Fibroblast of peridontal ligament (primary cell): ENCODE results near the gene ZNF232.
"Not testable (repeated sequence)": the region's sequence is repeated elsewhere in the genome, so short reads cannot be mapped to it uniquely, and the experiment has no call there.

Experiments used
- DNase-seq: peaks from one replicate; pipeline ENCODE4 v3.0.0-alpha.2; 2010; ENCODE audit errors: extremely low read depth

Gene ZNF232

GRCh38 chr17:5097101-5097834 is 14.4 kb downstream of the ZNF232 start:
- no peak for DNase-seq

DNA sequence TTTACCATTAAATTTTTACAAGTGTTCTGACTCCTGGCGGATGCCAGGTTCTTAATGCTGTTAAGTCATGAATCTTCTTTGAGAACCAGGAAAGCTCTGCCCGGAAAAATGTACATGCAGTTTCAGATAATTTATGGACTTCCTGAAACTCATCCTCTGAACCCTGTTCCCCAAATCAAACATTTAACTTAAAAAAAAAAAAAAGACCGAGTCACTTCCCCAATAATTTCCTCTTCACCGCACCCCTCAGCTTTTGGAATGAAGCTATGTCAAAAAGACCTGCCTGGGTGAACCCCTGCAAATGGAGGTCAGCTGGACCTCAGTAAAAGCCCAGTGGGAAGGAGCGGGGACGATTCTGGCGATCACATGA is 15.0 kb downstream of the ZNF232 start:
- no peak for DNase-seq

GRCh38 chr17:5092218-5093010 is 19.3 kb downstream of the ZNF232 start:
- no peak for DNase-seq

GRCh38 chr17:5080591-5080990 is 31.1 kb downstream of the ZNF232 start:
- no peak for DNase-seq

- DNase-seq, result peak; percentile 86
Observed at GRCh38 chr17:5078106-5079028, 33.3 kb downstream of the ZNF232 start, which contains the start of gene ZFP3. TSS of gene ZFP3 (plus strand) at chr17:5078467. CDS start at chr17:5091505, 13,038 bp downstream.

GRCh38 chr17:5077781-5078105 is 33.9 kb downstream of the ZNF232 start:
- DNase-seq, result no peak

DNA sequence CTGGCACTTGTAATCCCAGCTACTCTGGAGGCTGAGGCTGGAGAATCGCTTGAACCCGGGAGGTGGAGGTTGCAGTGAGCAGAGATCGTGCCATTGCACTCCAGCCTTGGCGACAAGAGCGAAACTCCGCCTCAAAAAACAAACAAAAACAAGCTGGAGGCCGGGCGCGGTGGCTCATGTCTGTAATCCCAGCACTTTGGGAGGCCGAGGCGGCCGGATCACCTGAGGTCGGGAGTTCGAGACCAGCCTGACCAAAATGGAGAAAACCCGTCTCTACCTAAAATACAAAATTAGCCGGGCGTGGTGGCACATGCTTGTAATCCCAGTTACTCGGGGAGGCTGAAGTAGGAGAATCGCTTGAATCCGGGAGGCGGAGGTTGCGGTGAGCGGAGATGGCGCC is 34.4 kb downstream of the ZNF232 start:
- not testable (repeated sequence) for DNase-seq

- DNase-seq, result not testable (repeated sequence)
Observed at GRCh38 chr17:5075472-5075871, 36.2 kb downstream of the ZNF232 start.

DNA sequence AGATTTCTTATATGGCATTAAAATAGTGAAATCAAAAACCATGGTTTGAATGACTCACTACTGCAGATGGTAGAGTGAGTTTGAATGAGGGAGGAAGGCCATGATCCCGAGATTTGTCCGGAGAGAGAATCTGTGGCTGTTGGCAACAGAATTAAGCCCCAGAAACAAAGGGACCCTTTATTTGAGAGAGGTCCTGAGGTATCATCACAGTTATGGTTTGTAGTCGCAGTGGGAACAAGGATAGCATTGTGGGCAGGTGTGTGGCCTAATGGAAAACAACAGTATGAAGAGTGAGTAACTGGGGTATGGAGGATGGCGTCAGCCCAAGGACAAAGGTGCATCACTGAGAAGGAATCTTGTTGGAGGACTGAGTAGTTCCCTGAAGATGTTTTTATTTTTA is 42.0 kb downstream of the ZNF232 start:
- no peak for DNase-seq

DNA sequence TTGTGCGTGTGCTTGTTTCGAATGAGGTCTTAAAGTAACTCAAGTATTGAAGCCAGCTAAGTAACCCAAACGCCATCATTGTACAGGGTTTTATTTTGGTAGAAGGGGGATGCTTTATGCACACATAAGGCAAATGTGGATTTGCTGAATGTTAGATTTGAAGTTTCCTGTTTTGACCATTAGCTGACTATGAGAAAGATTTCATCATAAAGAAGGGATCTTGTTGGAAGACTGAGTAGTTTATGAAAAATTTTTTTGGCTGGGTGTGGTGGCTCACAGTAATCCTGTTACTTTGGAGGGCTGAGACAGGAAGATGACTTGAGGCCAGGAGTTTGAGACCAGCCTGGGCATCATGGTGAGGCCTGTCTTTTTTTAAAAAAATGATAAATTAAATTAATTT is 43.4 kb downstream of the ZNF232 start:
- no peak for DNase-seq

DNA sequence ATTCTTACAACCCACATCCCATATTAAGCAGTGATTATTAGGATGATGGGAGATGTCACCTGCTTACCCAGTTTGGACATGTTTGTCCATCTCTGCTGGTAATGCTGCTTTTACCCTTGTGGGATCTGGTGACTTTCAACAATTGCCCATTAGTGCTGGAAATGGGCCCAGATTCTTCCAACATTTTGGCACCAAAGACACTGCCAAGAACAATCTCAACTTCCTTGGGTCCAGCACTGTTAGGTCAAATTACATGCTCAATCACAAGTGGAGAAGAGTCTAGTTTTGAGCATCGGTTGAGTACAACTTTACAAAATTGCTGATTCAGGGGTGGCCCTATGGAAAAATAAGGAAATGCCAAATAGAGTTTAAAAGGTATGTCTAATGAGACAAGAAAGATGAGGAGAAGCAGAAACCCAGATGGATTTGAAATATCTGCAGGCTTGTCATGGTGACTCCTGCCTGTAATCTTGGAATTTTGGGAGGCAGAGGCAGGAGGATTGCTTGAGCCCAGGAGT is 46.4 kb downstream of the ZNF232 start:
- DNase-seq, result peak; percentile 27
